DMS 273 (cell line): ENCODE results near the gene IRF2BP2.
"Not testable (repeated sequence)": the region's sequence is repeated elsewhere in the genome, so short reads cannot be mapped to it uniquely, and the experiment has no call there.

ENCODE experiments used
- DNase-seq: peaks from one replicate; lab custom pipeline; 2025; ENCODE audit not compliant: unreplicated experiment; lab: John Stamatoyannopoulos, UW

IRF2BP2 gene

GRCh38 chr1:234602334-234603220 is 7.4 kb downstream of the IRF2BP2 start:
- DNase-seq = peak; percentile 81

- peak; percentile 73 for DNase-seq
Measured at GRCh38 chr1:234601301-234602017, 8.5 kb downstream of the IRF2BP2 start.

- DNase-seq = peak; percentile 84
Measured at GRCh38 chr1:234600418-234601281, 9.3 kb downstream of the IRF2BP2 start.

DNA sequence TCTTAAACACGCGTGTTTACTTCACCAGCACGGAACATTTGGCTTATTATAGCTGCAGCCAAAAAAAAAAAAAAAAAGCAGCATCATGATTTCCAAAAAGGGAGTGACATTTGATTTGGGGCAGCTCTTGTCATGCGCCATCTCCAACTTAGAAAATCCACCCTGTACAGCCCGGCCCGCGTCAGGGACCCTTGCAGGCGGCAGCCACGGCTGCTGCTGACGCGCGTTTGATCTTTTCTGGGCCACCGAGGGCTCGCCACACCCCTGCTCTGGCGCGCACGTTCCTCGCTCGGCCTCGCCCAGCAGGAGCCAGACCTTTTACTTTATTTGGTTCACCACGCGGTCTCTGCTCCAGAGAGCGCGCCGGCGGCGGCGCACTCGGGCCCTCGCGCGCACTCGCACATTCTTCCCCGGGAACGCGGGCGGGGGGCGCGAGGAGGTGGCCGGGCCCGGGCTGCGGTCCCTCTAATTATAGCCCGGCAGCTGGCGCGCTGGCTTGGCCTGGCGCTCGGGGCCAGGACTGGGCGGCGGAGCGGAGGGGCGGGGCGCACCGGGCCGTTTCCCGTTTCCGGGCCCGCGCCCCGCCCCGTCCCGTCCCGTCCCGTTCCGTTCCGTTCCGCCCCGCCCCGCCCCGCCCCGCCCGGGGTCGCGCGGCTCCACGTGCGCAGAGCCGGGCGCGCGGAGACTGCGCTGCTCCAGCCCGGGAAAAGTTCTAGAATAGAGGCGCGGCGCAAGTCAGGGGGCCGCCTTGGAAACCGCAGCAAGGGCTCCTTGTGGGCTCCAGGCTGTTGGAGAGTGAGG is 10.2 kb downstream of the IRF2BP2 start:
- DNase-seq = peak; percentile 98

- DNase-seq = no peak
Measured at GRCh38 chr1:234598974-234599616, 10.9 kb downstream of the IRF2BP2 start.

DNA sequence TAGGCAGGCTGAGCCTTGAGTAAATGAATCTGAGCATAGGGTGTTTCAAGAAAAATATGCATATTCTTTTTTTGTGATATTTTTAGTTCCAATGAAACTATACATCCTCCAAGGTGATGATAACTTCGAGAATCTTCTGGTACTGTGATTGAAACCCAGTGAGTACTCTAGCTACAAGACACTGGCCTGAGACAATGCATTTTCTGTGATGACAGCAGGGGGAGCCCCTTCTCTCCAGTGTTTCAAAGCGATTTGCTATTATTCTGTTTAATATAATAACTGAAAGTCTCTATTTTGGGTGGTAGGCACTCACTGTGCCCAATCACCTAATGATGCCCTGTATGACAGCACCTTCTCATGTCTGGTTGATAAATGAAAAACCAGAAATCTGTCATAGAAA is 12.1 kb downstream of the IRF2BP2 start:
- DNase-seq = peak; percentile 67

GRCh38 chr1:234595899-234596298 is 14.1 kb downstream of the IRF2BP2 start:
- no peak for DNase-seq

GRCh38 chr1:234594575-234594974 is 15.4 kb downstream of the IRF2BP2 start:
- not testable (repeated sequence) for DNase-seq

DNA sequence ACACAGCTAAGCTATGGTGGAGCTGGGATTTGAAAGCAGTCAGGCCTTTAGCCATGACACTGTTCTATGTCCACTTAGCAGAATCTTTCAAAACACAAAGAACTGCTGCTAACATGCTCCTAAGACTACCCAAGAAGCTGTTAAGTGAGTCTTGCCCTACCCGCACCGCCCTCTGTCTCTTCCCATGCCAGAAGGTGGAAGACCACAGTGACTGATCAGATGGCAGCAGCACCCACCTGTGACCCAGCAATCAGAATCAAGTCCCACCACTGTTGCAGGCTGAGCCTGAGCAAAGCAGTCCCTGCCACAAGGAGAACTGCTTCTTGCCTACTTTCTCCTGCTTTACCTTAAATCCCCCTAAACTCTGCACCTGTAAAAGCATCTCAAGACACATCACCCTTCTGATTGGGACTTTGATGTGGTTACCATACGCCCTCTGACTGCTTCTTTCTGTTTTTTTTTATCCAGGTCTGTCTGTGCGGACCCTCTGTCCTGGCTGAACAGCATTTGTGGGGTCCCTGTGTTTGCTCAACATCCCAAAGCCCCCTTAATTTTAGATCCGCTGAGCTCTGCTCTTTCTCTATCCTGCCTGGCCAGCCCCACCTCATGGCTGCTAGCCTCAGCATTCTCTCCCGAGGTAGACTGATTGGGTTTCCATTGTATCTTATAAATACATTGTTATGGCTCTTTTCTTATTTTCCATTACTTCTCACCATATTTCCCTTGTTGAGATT is 16.0 kb downstream of the IRF2BP2 start:
- no peak for DNase-seq

GRCh38 chr1:234593109-234593508 is 16.9 kb downstream of the IRF2BP2 start:
- DNase-seq = no peak

DNA sequence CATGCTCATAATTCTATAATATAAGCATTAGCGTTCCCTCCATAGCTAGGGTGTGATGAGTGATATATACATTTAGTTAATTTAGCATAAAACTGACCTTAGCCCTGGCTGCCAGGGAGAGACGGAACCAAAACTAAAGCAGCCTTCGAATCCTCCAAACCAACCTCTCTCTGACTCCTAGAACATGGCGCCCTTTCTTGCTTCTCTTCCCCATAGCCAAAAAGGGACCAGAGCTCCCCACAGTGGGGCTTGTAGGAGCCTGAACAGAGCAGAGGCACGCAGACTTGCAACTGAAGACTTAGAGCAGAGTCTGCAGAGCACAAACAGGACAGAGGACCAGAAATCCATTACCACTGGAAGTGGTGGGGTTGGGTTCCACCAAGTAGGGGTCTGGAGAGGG is 17.7 kb downstream of the IRF2BP2 start:
- peak; percentile 11 for DNase-seq

DNA sequence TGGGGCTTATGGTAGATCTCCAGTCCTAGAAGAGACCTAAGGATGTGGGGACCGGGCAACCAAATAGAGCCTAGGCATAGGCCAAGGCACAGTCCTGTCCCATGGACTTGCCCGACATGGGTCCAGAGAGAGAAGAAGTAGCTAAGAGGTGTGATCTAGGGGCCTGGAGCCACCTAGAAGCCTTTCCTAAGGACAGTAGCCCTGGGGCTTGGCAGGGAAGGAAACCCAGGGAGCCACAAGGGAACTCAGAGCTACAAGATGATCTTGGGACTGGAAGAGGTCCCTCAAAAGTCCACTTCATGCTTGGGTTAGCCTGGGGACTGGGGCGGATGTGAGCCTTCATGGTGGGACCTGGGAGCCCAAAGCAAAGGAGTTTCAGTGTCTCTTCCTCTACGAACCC is 18.8 kb downstream of the IRF2BP2 start:
- DNase-seq = no peak

GRCh38 chr1:234589854-234590620 is 19.9 kb downstream of the IRF2BP2 start:
- no peak for DNase-seq

- no peak for DNase-seq
Measured at GRCh38 chr1:234589064-234589800, 20.7 kb downstream of the IRF2BP2 start.

- DNase-seq = no peak
Measured at GRCh38 chr1:234588386-234588785, 21.6 kb downstream of the IRF2BP2 start.

DNA sequence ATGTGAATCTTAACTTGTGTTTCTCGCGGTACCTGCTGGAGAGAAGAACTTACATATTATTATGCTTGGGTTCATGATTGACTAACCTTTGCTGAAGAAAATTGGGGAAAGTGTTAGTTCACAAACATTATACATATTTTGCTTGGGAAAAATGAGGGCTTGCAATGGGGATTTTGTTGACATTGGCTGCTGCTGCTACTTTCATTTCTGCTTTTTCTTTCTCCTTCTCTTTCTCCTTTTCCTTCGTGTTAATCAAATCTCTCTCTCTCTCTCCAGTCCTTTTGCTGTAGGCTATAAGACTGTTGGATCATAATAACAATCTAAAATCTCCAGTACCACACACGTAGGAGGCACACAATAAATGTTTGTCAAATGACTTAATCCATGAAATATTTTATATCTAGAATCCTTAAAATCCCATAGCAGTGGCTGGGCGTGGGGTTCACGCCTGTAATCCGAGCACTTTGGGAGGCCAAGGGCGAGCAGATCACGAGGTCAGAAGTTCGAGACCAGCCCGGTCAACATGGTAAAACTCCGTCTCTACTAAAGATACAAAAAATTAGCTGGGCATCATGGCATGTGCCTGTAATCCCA is 23.0 kb downstream of the IRF2BP2 start:
- DNase-seq = no peak

- no peak for DNase-seq
Measured at GRCh38 chr1:234586304-234586703, 23.7 kb downstream of the IRF2BP2 start.
